A549 (cell line): Measurements from ENCODE around the gene EDN2. TPM values are rescaled to one million over a fixed set of nuclear protein-coding genes. Genes with fewer than 3 reads are reported as not detected.

Source experiments
- ATAC-seq, 2 experiments: fragments of 200-7000 bp in 1 of 2; fragments of >200 bp in 1 of 2; cut with Nextera tagmentation in 1 of 2; cut with Tn5 transposase in 1 of 2; 3 replicates each; pipeline versions ENCODE4 v1.8.0 to v1.9.1; 2018 to 2020; ENCODE audit warnings: mild to moderate bottlenecking in 1 of 2, moderate library complexity in 1 of 2
- CTCF ChIA-PET: fragments of 300-600 bp; sonication (Branson Sonifier 250); formaldehyde crosslinking; extraction: SDS; loops from one replicate; lab custom pipeline; 2021; ENCODE audit warnings: antibody characterized with exemption, inconsistent platforms; lab: Yijun Ruan, JAX
- POLR2A ChIA-PET: fragments of 350-600 bp; formaldehyde crosslinking; extraction: SDS; loops from one replicate; lab custom pipeline; 2021; ENCODE audit warnings: antibody characterized with exemption, inconsistent platforms; lab: Yijun Ruan, JAX
- DNase-seq, 2 experiments: peaks; one replicate each; pipeline versions ENCODE4 v3.0.0 to v3.0.0-alpha.2; 2011 to 2016; ENCODE audit warnings: low read depth in 1 of 2, low spot score in 1 of 2
- FAIRE-seq: peaks from 2 replicates; lab custom pipeline; 2011; peaks lifted over from hg19 to GRCh38; lab: Jason Lieb, UNC
- H3K27ac ChIP-seq, 2 experiments: fragments of >200 bp; sonication (Bioruptor Twin); formaldehyde crosslinking; 3 replicates each; pipeline ENCODE4 v1.5.1; 2016 to 2017
- H3K4me1 ChIP-seq: fragments of >200 bp; sonication (Bioruptor Twin); formaldehyde crosslinking; 3 replicates; pipeline ENCODE4 v1.6.1; 2016
- H3K4me2 ChIP-seq: fragments of >200 bp; sonication (Bioruptor Twin); formaldehyde crosslinking; 3 replicates; pipeline ENCODE4 v1.6.1; 2016
- H3K4me3 ChIP-seq: fragments of >200 bp; sonication (Bioruptor Twin); formaldehyde crosslinking; 3 replicates; pipeline ENCODE4 v1.5.1; 2016
- H3K9me3 ChIP-seq: fragments of >200 bp; sonication (Bioruptor Twin); formaldehyde crosslinking; 3 replicates; pipeline ENCODE4 v1.6.1; 2016
- CBX8 ChIP-seq: fragments of 200-600 bp; sonication (generic); IDR thresholded peaks from 2 replicates; pipeline ENCODE4 v1.6.1; 2016
- CHD2 ChIP-seq: fragments of 150-350 bp; IDR thresholded peaks from 2 replicates; pipeline ENCODE4 v1.6.1; 2014; ENCODE audit warnings: low read length; ENCODE audit not compliant: partially characterized antibody
- CHD4 ChIP-seq: fragments of 200-600 bp; sonication (generic); IDR thresholded peaks from 2 replicates; pipeline ENCODE4 v1.6.1; 2016; ENCODE audit warnings: antibody characterized with exemption, mild to moderate bottlenecking, borderline replicate concordance
- EHF ChIP-seq: fragments of 250-450 bp; sonication (Bioruptor Pico); IDR thresholded peaks from 2 replicates; pipeline ENCODE4 v1.5.0; 2020; ENCODE audit warnings: mild to moderate bottlenecking
- EP300 ChIP-seq, 2 experiments: fragments of >200 bp; sonication (Bioruptor Twin); formaldehyde crosslinking; IDR thresholded peaks; 2 replicates in 1 of 2; 3 replicates in 1 of 2; pipeline ENCODE4 v1.6.1; 2016 to 2017
- ESRRA ChIP-seq: fragments of 150-350 bp; IDR thresholded peaks from 2 replicates; pipeline ENCODE4 v1.6.1; 2014; ENCODE audit warnings: mild to moderate bottlenecking, low read length, borderline replicate concordance
- FOSB ChIP-seq: fragments of 250-450 bp; sonication (Bioruptor Pico); IDR thresholded peaks from 2 replicates; pipeline ENCODE4 v1.5.0; 2020; ENCODE audit warnings: mild to moderate bottlenecking, moderate library complexity
- HDAC2 ChIP-seq: fragments of 200-600 bp; sonication (generic); IDR thresholded peaks from 2 replicates; pipeline ENCODE4 v1.6.1; 2016
- JUN ChIP-seq, 2 experiments: fragments of >200 bp; sonication (Bioruptor Twin); formaldehyde crosslinking; IDR thresholded peaks; 2 replicates in 1 of 2; 3 replicates in 1 of 2; pipeline ENCODE4 v1.6.1; 2016 to 2017
- MAFK ChIP-seq: fragments of 450-650 bp; IDR thresholded peaks from 2 replicates; pipeline ENCODE4 v1.6.1; 2014; ENCODE audit not compliant: partially characterized antibody
- POLR2AphosphoS2 ChIP-seq: conservative IDR thresholded peaks from 2 replicates; pipeline ENCODE4 v1.6.1; 2012; ENCODE audit warnings: low read length, improper control_type of control experiment, inconsistent platforms
- RAD21 ChIP-seq, 2 experiments: fragments of >200 bp in 1 of 2; sonication (Bioruptor Twin) in 1 of 2; formaldehyde crosslinking in 1 of 2; IDR thresholded peaks in 1 of 2; conservative IDR thresholded peaks in 1 of 2; 2 replicates in 1 of 2; 3 replicates in 1 of 2; pipeline ENCODE4 v1.6.1; 2012 to 2018; ENCODE audit warnings: inconsistent platforms in 1 of 2
- RARB ChIP-seq: fragments of 250-450 bp; sonication (Bioruptor Pico); IDR thresholded peaks from 2 replicates; pipeline ENCODE4 v1.8.0; 2021; ENCODE audit warnings: mild to moderate bottlenecking, moderate library complexity
- SMC3 ChIP-seq: fragments of >200 bp; sonication (Bioruptor Twin); formaldehyde crosslinking; IDR thresholded peaks from 3 replicates; pipeline ENCODE4 v1.6.1; 2018; ENCODE audit warnings: inconsistent platforms
- TFCP2L1 ChIP-seq: fragments of 250-450 bp; sonication (Bioruptor Pico); IDR thresholded peaks from 2 replicates; pipeline ENCODE4 v1.5.0; 2021; ENCODE audit warnings: mild to moderate bottlenecking
- TP53 ChIP-seq: fragments of 250-450 bp; sonication (Bioruptor Pico); IDR thresholded peaks from 2 replicates; pipeline ENCODE4 v1.5.0; 2021; ENCODE audit warnings: mild to moderate bottlenecking, moderate library complexity
- ZFP36 ChIP-seq: fragments of 450-650 bp; IDR thresholded peaks from 2 replicates; pipeline ENCODE4 v1.6.1; 2014; ENCODE audit warnings: borderline replicate concordance; ENCODE audit not compliant: partially characterized antibody
- WGBS: methylation state at CpG from one replicate; pipeline ENCODE4 v1.1.6; 2017; ENCODE audit errors: missing lambda C conversion rate; 5-methylcytosine and 5-hydroxymethylcytosine counted together
- polyA plus RNA-seq, 4 experiments: library from polyadenylated mRNA; depleted of rRNA in 3 of 4; stranded (reverse); fragments of >200 nt; fragmentation: RNase III in 1 of 4; extraction: RNeasy Plus Mini Kit Qiagen cat#74134 plus additional on column Dnase treatment in 1 of 4; gene quantifications; 2 replicates in 3 of 4; 3 replicates in 1 of 4; pipeline ENCODE4 v1.2.3, GENCODE V29; 2011 to 2017
- TF ChIP-seq, protein P1 (sequence below): IDR thresholded peaks from 2 replicates; pipeline ENCODE4 v1.6.1; 2012
- TF ChIP-seq, protein P2 (sequence below): IDR thresholded peaks from 2 replicates; pipeline ENCODE4 v1.6.1; 2012
- TF ChIP-seq, protein P3 (sequence below): fragments of 250-450 bp; sonication (Bioruptor Pico); IDR thresholded peaks from 2 replicates; pipeline ENCODE4 v1.5.0; 2020; ENCODE audit warnings: low read depth, mild to moderate bottlenecking, moderate library complexity
- TF ChIP-seq, protein P4 (sequence below): fragments of 250-450 bp; sonication (Bioruptor Pico); IDR thresholded peaks from 2 replicates; pipeline ENCODE4 v1.5.0; 2021; ENCODE audit warnings: mild to moderate bottlenecking, moderate library complexity, borderline replicate concordance

EDN2 gene
- polyA plus RNA-seq, 2 of the 4 experiments (the other 2 are of a cell fraction), result 1.2 to 3.2 TPM

DNA sequence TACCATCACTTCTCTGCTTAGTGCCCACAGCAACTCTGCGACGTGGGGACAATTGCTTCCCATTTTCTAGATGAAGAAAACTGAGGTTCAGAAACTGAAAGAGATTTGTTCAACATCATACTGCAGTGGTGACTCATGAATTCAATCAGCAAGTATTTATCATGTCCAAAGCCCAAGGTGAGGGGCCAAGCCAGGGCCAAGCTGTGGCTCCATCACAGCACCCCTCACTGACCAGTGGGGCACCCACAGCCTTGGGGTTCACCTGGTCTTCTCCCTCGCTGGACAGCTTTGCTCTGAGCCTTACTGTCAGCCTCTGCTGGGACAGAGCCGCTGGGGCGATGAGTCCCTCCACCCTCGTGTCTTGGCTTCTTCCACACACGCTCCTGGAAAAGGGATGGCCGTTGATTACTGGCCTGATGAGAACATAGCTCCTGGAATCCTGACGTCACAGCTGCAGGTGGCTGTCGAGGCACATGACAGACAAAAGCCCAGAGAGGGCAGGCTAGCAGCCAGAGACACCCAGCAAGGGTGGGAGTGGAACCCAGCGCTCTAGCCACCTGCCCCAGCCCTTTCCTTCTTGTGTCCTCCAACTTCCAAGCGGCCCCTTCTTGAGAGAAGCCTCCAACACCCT is 6.2 kb downstream of the EDN2 start:
- H3K9me3 ChIP-seq, result no peaks in the 10 kb centered on the region
- no peak for DNase-seq

DNA sequence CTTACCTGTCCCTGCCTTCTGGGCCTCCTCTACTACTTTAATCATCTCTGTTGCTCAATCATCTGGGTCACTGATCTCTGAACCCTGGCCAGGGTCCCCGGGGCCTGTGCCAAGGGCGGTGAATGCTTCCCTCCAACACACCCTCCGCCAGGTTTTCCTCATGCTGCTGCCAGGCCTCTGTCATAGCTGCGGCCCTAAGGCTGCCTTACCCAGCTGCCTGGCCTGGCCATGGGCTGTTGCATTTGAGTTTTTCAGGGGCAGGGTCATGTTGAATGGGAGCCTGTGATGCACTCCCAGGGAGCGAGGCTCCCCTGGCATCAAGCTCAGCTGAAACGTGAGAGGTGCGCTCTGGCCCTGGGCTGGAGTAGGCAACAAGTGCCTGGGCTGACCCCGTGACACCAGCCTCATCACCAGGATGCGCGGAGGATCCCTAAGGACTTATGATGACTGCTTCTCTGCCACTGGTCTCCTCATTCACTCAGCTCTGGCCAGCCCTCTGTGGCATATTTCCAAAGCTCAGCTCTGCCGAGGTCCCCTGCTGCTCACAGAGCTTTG is 7.6 kb downstream of the EDN2 start:
- no peak for ATAC-seq
- POLR2A ChIA-PET, result interaction anchor here (0.6 kb wide), 1 partner anchor 16 kb away, joined by 3 read pairs; no protein-coding TSS in a partner anchor
- H3K4me1 ChIP-seq, result peaks cover 6% of the 10 kb centered on the region; the same call in 2 of the 3 replicates
- WGBS, result 66% methylated on average over 6 of the region's 11 CpGs
- FAIRE-seq, result no peak
- H3K27ac ChIP-seq, result no peak overlapping the region
- no peaks in the 10 kb centered on the region for H3K9me3 ChIP-seq
- CTCF ChIA-PET, result interaction anchor here (1.1 to 2.3 kb wide), 3 partner anchors 8 to 39 kb away, joined by 3 to 12 read pairs (median 5); partner anchors contain the start of gene EDN2
- H3K4me2 ChIP-seq, result no peak overlapping the region
- DNase-seq, result no peak
- H3K4me3 ChIP-seq, result no peak overlapping the region
- TF ChIP-seq FOSB (CRISPR knock-in tag), result no peak
- no peak for TF ChIP-seq CHD4
- TF ChIP-seq, protein P1, sequence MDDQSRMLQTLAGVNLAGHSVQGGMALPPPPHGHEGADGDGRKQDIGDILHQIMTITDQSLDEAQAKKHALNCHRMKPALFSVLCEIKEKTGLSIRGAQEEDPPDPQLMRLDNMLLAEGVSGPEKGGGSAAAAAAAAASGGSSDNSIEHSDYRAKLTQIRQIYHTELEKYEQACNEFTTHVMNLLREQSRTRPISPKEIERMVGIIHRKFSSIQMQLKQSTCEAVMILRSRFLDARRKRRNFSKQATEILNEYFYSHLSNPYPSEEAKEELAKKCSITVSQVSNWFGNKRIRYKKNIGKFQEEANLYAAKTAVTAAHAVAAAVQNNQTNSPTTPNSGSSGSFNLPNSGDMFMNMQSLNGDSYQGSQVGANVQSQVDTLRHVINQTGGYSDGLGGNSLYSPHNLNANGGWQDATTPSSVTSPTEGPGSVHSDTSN, result no peak
- TF ChIP-seq, protein P2, sequence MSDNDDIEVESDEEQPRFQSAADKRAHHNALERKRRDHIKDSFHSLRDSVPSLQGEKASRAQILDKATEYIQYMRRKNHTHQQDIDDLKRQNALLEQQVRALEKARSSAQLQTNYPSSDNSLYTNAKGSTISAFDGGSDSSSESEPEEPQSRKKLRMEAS, result no peak

More for the DNA sequence above, 6.2 kb downstream of the EDN2 start:
- FAIRE-seq, result no peak
- TF ChIP-seq, protein P3, sequence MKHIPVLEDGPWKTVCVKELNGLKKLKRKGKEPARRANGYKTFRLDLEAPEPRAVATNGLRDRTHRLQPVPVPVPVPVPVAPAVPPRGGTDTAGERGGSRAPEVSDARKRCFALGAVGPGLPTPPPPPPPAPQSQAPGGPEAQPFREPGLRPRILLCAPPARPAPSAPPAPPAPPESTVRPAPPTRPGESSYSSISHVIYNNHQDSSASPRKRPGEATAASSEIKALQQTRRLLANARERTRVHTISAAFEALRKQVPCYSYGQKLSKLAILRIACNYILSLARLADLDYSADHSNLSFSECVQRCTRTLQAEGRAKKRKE (CRISPR knock-in tag), result no peak
- TF ChIP-seq, protein P2, result no peak
- TF ChIP-seq MAFK (no peak), RARB (CRISPR knock-in tag) (no peak), HDAC2 (no peak), TP53 (CRISPR knock-in tag) (no peak), ESRRA (no peak), CBX8 (no peak), SMC3 (no peak), RAD21 (conservative IDR thresholded peaks at IDR 0.05 in 1 of 2, IDR thresholded peaks at IDR 0.05 in 1 of 2) (no peak), ZFP36 (no peak), JUN (IDR thresholded peaks at IDR 0.05) (no peak), CHD4 (no peak), CHD2 (no peak), POLR2AphosphoS2 (no peak), EHF (CRISPR knock-in tag) (no peak), EP300 (IDR thresholded peaks at IDR 0.05) (no peak), TFCP2L1 (CRISPR knock-in tag) (no peak)
- TF ChIP-seq, protein P4, sequence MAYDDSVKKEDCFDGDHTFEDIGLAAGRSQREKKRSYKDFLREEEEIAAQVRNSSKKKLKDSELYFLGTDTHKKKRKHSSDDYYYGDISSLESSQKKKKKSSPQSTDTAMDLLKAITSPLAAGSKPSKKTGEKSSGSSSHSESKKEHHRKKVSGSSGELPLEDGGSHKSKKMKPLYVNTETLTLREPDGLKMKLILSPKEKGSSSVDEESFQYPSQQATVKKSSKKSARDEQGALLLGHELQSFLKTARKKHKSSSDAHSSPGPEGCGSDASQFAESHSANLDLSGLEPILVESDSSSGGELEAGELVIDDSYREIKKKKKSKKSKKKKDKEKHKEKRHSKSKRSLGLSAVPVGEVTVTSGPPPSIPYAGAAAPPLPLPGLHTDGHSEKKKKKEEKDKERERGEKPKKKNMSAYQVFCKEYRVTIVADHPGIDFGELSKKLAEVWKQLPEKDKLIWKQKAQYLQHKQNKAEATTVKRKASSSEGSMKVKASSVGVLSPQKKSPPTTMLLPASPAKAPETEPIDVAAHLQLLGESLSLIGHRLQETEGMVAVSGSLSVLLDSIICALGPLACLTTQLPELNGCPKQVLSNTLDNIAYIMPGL (CRISPR knock-in tag), result no peak
- Histone ChIP-seq H3K4me3 (no peak overlapping the region), H3K27ac (no peak overlapping the region), H3K4me2 (no peak overlapping the region), H3K4me1 (peaks cover 20% of the 10 kb centered on the region)
- POLR2A ChIA-PET, result no interaction called here
- no peak for ATAC-seq
- 75% methylated on average over 12 of the region's 12 CpGs for WGBS
- CTCF ChIA-PET, result interaction anchor here (0.5 to 2.5 kb wide), 3 partner anchors 14 to 37 kb away, joined by 3 to 10 read pairs (median 7); no protein-coding TSS in a partner anchor
